HepG2 (cell line): ENCODE data around the gene ARHGAP45. TPM values are rescaled to one million over a fixed set of nuclear protein-coding genes. Genes with fewer than 3 reads are reported as not detected.

Source experiments
- EEA1 ChIP-seq: sonication (generic); formaldehyde crosslinking; IDR thresholded peaks from 2 replicates; pipeline ENCODE4 v1.5.1; 2020; ENCODE audit warnings: mild to moderate bottlenecking, missing genetic modification reagents, borderline replicate concordance
- FOXA1 ChIP-seq, 2 experiments: fragments of 450-650 bp in 1 of 2; sonication (generic) in 1 of 2; formaldehyde crosslinking in 1 of 2; IDR thresholded peaks; 2 replicates each; pipeline versions ENCODE4 v1.4.0 to v1.6.1; 2016 to 2020; ENCODE audit warnings: missing genetic modification reagents in 1 of 2
- HOXA3 ChIP-seq: sonication (generic); formaldehyde crosslinking; IDR thresholded peaks from 2 replicates; pipeline ENCODE4 v1.5.0; 2020; ENCODE audit warnings: missing genetic modification reagents
- ISL2 ChIP-seq: sonication (generic); formaldehyde crosslinking; IDR thresholded peaks from 2 replicates; pipeline ENCODE4 v1.5.0; 2020; ENCODE audit warnings: missing genetic modification reagents
- NFYB ChIP-seq: sonication (generic); formaldehyde crosslinking; IDR thresholded peaks from 2 replicates; pipeline ENCODE4 v1.4.0; 2020; ENCODE audit warnings: missing genetic modification reagents
- PATZ1 ChIP-seq: sonication (generic); formaldehyde crosslinking; IDR thresholded peaks from 2 replicates; pipeline ENCODE4 v1.4.0; 2020; ENCODE audit warnings: missing genetic modification reagents
- ZBTB14 ChIP-seq: sonication (generic); formaldehyde crosslinking; IDR thresholded peaks from 2 replicates; pipeline ENCODE4 v1.4.0; 2020; ENCODE audit warnings: missing genetic modification reagents
- ZBTB37 ChIP-seq: sonication (generic); formaldehyde crosslinking; IDR thresholded peaks from 2 replicates; pipeline ENCODE4 v1.4.0; 2020; ENCODE audit warnings: mild to moderate bottlenecking, missing genetic modification reagents
- ZFX ChIP-seq: sonication (generic); formaldehyde crosslinking; IDR thresholded peaks from 2 replicates; pipeline ENCODE4 v1.4.0; 2020; ENCODE audit warnings: mild to moderate bottlenecking, low read depth, missing genetic modification reagents, moderate library complexity
- ZNF143 ChIP-seq: sonication (generic); formaldehyde crosslinking; IDR thresholded peaks from 2 replicates; pipeline ENCODE4 v1.4.0; 2020; ENCODE audit warnings: missing genetic modification reagents
- polyA plus RNA-seq, 8 experiments: library from polyadenylated mRNA; depleted of rRNA in 3 of 8; stranded (reverse) in 7 of 8; unstranded in 1 of 8; fragments of >200 nt; fragmentation: Illumina TruSeq in 4 of 8; extraction: Trizol in 4 of 8; gene quantifications; 2 replicates each; pipeline versions ENCODE4 v1.2.1 to v1.2.3, GENCODE V29; 2011 to 2016; ENCODE audit warnings: low read depth in 4 of 8, missing spikeins in 1 of 8, mixed read lengths in 1 of 8; ENCODE audit not compliant: insufficient read depth in 1 of 8
- total RNA-seq, 5 experiments: library from RNA; depleted of rRNA; stranded (reverse); fragments of >200 nt; fragmentation: Illumina TruSeq; extraction: Trizol; gene quantifications; 2 replicates each; pipeline ENCODE4 v1.2.3, GENCODE V29; 2016; ENCODE audit warnings: low read depth in 1 of 5
- TF ChIP-seq, protein P1 (sequence below): sonication (generic); formaldehyde crosslinking; IDR thresholded peaks from 2 replicates; pipeline ENCODE4 v1.4.0; 2020; ENCODE audit warnings: mild to moderate bottlenecking, missing genetic modification reagents
- TF ChIP-seq, protein P2 (sequence below): sonication (generic); formaldehyde crosslinking; IDR thresholded peaks from 2 replicates; pipeline ENCODE4 v1.4.0; 2020; ENCODE audit warnings: mild to moderate bottlenecking, missing genetic modification reagents
- TF ChIP-seq, protein P3 (sequence below): sonication (generic); formaldehyde crosslinking; IDR thresholded peaks from 2 replicates; pipeline ENCODE4 v1.9.0; 2021; ENCODE audit warnings: missing genetic modification reagents, mild to moderate bottlenecking, borderline replicate concordance

Gene ARHGAP45
- total and polyA plus RNA-seq, 2 of the 13 experiments (the other 11 are each of a cell fraction or from before 2014, with no cell fraction given) = 0.84 to 32.0 TPM

GRCh38 chr19:1028062-1028926 lies 38.7 kb upstream of the ARHGAP45 start (continued):
- TF ChIP-seq, protein P1, sequence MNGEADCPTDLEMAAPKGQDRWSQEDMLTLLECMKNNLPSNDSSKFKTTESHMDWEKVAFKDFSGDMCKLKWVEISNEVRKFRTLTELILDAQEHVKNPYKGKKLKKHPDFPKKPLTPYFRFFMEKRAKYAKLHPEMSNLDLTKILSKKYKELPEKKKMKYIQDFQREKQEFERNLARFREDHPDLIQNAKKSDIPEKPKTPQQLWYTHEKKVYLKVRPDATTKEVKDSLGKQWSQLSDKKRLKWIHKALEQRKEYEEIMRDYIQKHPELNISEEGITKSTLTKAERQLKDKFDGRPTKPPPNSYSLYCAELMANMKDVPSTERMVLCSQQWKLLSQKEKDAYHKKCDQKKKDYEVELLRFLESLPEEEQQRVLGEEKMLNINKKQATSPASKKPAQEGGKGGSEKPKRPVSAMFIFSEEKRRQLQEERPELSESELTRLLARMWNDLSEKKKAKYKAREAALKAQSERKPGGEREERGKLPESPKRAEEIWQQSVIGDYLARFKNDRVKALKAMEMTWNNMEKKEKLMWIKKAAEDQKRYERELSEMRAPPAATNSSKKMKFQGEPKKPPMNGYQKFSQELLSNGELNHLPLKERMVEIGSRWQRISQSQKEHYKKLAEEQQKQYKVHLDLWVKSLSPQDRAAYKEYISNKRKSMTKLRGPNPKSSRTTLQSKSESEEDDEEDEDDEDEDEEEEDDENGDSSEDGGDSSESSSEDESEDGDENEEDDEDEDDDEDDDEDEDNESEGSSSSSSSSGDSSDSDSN (CRISPR knock-in tag) = peak; percentile 69
- peak; percentile 29; the same call in 1 of the 2 replicates for TF ChIP-seq HOXA3 (CRISPR knock-in tag)
- peak; percentile 95 for TF ChIP-seq PATZ1 (CRISPR knock-in tag)
- 0 out of 2 replicates have a peak, but pooled peaks have one; percentile 57 for TF ChIP-seq ZFX (CRISPR knock-in tag)
- TF ChIP-seq, protein P2, sequence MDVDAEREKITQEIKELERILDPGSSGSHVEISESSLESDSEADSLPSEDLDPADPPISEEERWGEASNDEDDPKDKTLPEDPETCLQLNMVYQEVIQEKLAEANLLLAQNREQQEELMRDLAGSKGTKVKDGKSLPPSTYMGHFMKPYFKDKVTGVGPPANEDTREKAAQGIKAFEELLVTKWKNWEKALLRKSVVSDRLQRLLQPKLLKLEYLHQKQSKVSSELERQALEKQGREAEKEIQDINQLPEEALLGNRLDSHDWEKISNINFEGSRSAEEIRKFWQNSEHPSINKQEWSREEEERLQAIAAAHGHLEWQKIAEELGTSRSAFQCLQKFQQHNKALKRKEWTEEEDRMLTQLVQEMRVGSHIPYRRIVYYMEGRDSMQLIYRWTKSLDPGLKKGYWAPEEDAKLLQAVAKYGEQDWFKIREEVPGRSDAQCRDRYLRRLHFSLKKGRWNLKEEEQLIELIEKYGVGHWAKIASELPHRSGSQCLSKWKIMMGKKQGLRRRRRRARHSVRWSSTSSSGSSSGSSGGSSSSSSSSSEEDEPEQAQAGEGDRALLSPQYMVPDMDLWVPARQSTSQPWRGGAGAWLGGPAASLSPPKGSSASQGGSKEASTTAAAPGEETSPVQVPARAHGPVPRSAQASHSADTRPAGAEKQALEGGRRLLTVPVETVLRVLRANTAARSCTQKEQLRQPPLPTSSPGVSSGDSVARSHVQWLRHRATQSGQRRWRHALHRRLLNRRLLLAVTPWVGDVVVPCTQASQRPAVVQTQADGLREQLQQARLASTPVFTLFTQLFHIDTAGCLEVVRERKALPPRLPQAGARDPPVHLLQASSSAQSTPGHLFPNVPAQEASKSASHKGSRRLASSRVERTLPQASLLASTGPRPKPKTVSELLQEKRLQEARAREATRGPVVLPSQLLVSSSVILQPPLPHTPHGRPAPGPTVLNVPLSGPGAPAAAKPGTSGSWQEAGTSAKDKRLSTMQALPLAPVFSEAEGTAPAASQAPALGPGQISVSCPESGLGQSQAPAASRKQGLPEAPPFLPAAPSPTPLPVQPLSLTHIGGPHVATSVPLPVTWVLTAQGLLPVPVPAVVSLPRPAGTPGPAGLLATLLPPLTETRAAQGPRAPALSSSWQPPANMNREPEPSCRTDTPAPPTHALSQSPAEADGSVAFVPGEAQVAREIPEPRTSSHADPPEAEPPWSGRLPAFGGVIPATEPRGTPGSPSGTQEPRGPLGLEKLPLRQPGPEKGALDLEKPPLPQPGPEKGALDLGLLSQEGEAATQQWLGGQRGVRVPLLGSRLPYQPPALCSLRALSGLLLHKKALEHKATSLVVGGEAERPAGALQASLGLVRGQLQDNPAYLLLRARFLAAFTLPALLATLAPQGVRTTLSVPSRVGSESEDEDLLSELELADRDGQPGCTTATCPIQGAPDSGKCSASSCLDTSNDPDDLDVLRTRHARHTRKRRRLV (CRISPR knock-in tag) = 0 out of 2 replicates have a peak, but pooled peaks have one; percentile 31
- TF ChIP-seq, protein P3, sequence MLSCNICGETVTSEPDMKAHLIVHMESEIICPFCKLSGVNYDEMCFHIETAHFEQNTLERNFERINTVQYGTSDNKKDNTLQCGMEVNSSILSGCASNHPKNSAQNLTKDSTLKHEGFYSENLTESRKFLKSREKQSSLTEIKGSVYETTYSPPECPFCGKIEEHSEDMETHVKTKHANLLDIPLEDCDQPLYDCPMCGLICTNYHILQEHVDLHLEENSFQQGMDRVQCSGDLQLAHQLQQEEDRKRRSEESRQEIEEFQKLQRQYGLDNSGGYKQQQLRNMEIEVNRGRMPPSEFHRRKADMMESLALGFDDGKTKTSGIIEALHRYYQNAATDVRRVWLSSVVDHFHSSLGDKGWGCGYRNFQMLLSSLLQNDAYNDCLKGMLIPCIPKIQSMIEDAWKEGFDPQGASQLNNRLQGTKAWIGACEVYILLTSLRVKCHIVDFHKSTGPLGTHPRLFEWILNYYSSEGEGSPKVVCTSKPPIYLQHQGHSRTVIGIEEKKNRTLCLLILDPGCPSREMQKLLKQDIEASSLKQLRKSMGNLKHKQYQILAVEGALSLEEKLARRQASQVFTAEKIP (CRISPR knock-in tag) = no peak
- no peak for TF ChIP-seq EEA1 (CRISPR knock-in tag)
- TF ChIP-seq ZBTB14 (CRISPR knock-in tag) = no peak
- no peak for TF ChIP-seq ISL2
- TF ChIP-seq ZNF143 (CRISPR knock-in tag) = peak; percentile 64; the same call in 1 of the 2 replicates
- TF ChIP-seq NFYB (CRISPR knock-in tag) = no peak
- TF ChIP-seq FOXA1 (IDR thresholded peaks at IDR 0.05) = no peak
- TF ChIP-seq FOXA1 (CRISPR knock-in tag; IDR thresholded peaks at IDR 0.05) = peak; percentile 74
- TF ChIP-seq ZBTB37 (CRISPR knock-in tag) = peak; percentile 77; the same call in 1 of the 2 replicates
